ENCODE measurements around the gene RIMBP2.

RIMBP2 gene

GRCh38 chr12:130537655-130538054, 178.4 kb downstream of the RIMBP2 start:
- no peak for DNase-seq (ENCODE audit: low read depth)

- DNase-seq (ENCODE audit: low read depth): no peak
Observed at GRCh38 chr12:130537051-130537450, 179.0 kb downstream of the RIMBP2 start.

- DNase-seq (ENCODE audit: low read depth): no peak
Observed at GRCh38 chr12:130530429-130530828, 185.7 kb downstream of the RIMBP2 start.

GRCh38 chr12:130529781-130530180, 186.3 kb downstream of the RIMBP2 start:
- no peak for DNase-seq (ENCODE audit: low read depth)

- DNase-seq (ENCODE audit: low read depth): no peak
Observed at GRCh38 chr12:130527239-130527638, 188.9 kb downstream of the RIMBP2 start.

GRCh38 chr12:130526813-130527212, 189.3 kb downstream of the RIMBP2 start:
- no peak for DNase-seq (ENCODE audit: low read depth)

GRCh38 chr12:130525384-130526172, 190.5 kb downstream of the RIMBP2 start:
- DNase-seq (ENCODE audit: low read depth): no peak

GRCh38 chr12:130524759-130525158, 191.3 kb downstream of the RIMBP2 start:
- no peak for DNase-seq (ENCODE audit: low read depth)

GRCh38 chr12:130523863-130524614, 192.1 kb downstream of the RIMBP2 start:
- no peak for DNase-seq (ENCODE audit: low read depth)

- DNase-seq (ENCODE audit: low read depth): no peak
Observed at GRCh38 chr12:130523208-130523607, 192.9 kb downstream of the RIMBP2 start.

GRCh38 chr12:130522244-130522834, 193.8 kb downstream of the RIMBP2 start:
- no peak for DNase-seq (ENCODE audit: low read depth)

- DNase-seq (ENCODE audit: low read depth): no peak
Observed at GRCh38 chr12:130521375-130522124, 194.5 kb downstream of the RIMBP2 start.

- no peak for DNase-seq (ENCODE audit: low read depth)
Observed at GRCh38 chr12:130520784-130521183, 195.3 kb downstream of the RIMBP2 start.

GRCh38 chr12:130517588-130517987, 198.5 kb downstream of the RIMBP2 start:
- DNase-seq (ENCODE audit: low read depth): no peak

GRCh38 chr12:130514149-130514551, 201.9 kb downstream of the RIMBP2 start:
- no peak for DNase-seq (ENCODE audit: low read depth)

- DNase-seq (ENCODE audit: low read depth): no peak
Observed at GRCh38 chr12:130513556-130513955, 202.5 kb downstream of the RIMBP2 start.

GRCh38 chr12:130511285-130511684, 204.8 kb downstream of the RIMBP2 start:
- no peak for DNase-seq (ENCODE audit: low read depth)

GRCh38 chr12:130509454-130509853, 206.6 kb downstream of the RIMBP2 start:
- DNase-seq (ENCODE audit: low read depth): no peak

GRCh38 chr12:130508847-130509246, 207.3 kb downstream of the RIMBP2 start:
- no peak for DNase-seq (ENCODE audit: low read depth)

GRCh38 chr12:130508318-130508717, 207.8 kb downstream of the RIMBP2 start:
- DNase-seq (ENCODE audit: low read depth): no peak

GRCh38 chr12:130506844-130507243, 209.3 kb downstream of the RIMBP2 start:
- DNase-seq (ENCODE audit: low read depth): no peak

- no peak for DNase-seq (ENCODE audit: low read depth)
Observed at GRCh38 chr12:130504840-130505175, 211.3 kb downstream of the RIMBP2 start.

All from ELR (cell line).